ENCODE data around the gene DCAF10.

DNA sequence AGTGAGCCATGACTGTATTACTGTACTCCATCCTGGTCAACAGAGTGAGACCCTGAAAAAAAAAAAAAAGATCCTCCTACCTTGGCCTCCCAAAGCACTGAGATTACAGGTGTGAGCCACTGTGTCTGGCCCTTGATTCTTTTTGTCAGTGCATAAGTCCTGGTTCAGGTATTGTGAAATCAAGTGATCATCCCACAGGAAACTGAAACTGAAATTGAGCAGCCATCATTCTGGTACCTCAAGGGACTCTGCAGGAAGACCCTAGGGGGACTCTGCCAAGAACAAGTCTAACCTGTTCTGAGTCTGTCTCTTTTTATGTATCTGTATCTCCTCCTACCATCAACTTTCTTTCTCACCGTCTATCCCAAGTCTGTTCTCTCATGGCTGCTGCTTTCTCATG is 1.9 kb upstream of the DCAF10 start:
- TF ChIP-seq, protein P1, sequence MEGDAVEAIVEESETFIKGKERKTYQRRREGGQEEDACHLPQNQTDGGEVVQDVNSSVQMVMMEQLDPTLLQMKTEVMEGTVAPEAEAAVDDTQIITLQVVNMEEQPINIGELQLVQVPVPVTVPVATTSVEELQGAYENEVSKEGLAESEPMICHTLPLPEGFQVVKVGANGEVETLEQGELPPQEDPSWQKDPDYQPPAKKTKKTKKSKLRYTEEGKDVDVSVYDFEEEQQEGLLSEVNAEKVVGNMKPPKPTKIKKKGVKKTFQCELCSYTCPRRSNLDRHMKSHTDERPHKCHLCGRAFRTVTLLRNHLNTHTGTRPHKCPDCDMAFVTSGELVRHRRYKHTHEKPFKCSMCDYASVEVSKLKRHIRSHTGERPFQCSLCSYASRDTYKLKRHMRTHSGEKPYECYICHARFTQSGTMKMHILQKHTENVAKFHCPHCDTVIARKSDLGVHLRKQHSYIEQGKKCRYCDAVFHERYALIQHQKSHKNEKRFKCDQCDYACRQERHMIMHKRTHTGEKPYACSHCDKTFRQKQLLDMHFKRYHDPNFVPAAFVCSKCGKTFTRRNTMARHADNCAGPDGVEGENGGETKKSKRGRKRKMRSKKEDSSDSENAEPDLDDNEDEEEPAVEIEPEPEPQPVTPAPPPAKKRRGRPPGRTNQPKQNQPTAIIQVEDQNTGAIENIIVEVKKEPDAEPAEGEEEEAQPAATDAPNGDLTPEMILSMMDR (optimal IDR thresholded peaks at IDR 0.05 in 1 of 3, IDR thresholded peaks at IDR 0.05 in 1 of 3, conservative IDR thresholded peaks at IDR 0.05 in 1 of 3; ENCODE audit: extremely low read depth in 1 of 3, insufficient read depth in 2 of 3, low read length in 3 of 3) = no peak
- no peak for TF ChIP-seq EZH2 (IDR thresholded peaks at IDR 0.05; ENCODE audit: low read length)

Data from keratinocyte (primary cell).